Nephron progenitor cell (in vitro differentiated cells): ENCODE measurements around the gene DHRS4.
"Not testable (repeated sequence)": the region's sequence is repeated elsewhere in the genome, so short reads cannot be mapped to it uniquely, and the experiment has no call there.

Source experiments
- DNase-seq: peaks from one replicate; pipeline ENCODE4 v3.0.0; 2021
- H3K27ac Mint-ChIP-seq: 2 replicates; pipeline ENCODE4 v1.8.0; 2021; ENCODE audit warnings: mild to moderate bottlenecking, moderate library complexity, mixed read lengths
- H3K27me3 Mint-ChIP-seq: 2 replicates; pipeline ENCODE4 v1.8.0; 2021; ENCODE audit warnings: mild to moderate bottlenecking, low read depth, mixed read lengths; ENCODE audit not compliant: poor library complexity
- H3K36me3 Mint-ChIP-seq: 2 replicates; pipeline ENCODE4 v1.8.0; 2021; ENCODE audit warnings: low read depth, mixed read lengths
- H3K4me1 Mint-ChIP-seq: 2 replicates; pipeline ENCODE4 v1.8.0; 2021; ENCODE audit warnings: mixed read lengths
- H3K4me3 Mint-ChIP-seq: 2 replicates; pipeline ENCODE4 v1.8.0; 2021; ENCODE audit warnings: mild to moderate bottlenecking, moderate library complexity, mixed read lengths
- H3K9me3 Mint-ChIP-seq: 2 replicates; pipeline ENCODE4 v1.8.0; 2021; ENCODE audit warnings: mild to moderate bottlenecking, moderate library complexity, mixed read lengths
- TF ChIP-seq, protein P1 (sequence below): fragments of 200-600 bp; sonication (generic); IDR thresholded peaks from 2 replicates; pipeline ENCODE4 v1.5.0; 2021; ENCODE audit warnings: antibody characterized with exemption

Gene DHRS4

DNA sequence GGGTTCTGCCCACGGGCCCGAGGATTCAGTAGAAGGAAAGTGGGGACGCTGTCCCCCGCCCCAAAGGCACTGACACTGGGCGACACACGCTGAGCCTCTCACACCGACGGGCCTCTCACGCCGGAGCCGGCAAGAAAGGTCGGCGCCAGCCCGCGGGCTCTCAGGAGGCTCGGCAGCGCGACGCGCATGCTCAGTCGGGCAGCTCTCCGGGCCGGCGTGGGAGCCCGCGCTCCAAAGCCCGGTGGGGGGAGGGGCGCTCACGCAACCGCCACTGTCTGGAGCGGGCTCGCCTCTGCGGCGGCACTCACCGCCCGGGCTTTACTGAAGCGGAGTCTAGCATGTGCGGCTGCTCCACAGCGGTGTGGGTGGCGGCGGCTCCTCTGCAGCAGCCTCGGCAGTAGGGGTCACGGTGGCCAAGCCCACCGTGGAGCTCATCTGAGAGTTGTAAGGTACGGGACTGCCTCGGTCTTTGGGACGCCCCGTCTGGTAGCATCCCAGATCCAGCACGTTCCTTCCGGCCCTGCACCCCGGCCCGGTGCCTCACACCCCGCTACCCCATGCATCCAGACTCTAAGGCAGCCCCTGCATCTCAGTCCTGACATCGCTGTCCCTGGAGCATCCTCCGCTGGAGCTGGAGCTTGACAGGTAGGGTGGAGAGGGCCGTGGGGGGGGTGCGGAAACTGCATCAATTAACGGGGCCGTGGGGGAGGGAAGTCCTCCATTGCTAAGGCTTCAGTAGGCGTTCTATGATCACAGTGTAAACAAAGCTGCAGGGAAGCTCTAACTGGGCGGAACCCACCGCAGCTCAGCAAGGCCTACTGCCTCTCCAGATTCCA lies 53.5 kb downstream of the DHRS4 start:
- not testable (repeated sequence) for H3K36me3 Mint-ChIP-seq, H3K9me3 Mint-ChIP-seq, H3K27me3 Mint-ChIP-seq, H3K27ac Mint-ChIP-seq
- Mint-ChIP-seq H3K4me1 (peaks cover 22% of the 10 kb centered on the region), H3K4me3 (peak overlapping the region; percentile 40)
- DNase-seq = peak; percentile 76

GRCh38 chr14:24011051-24011450 lies 57.5 kb downstream of the DHRS4 start:
- H3K27ac Mint-ChIP-seq = no peak overlapping the region
- peaks cover 22% of the 10 kb centered on the region for H3K4me1 Mint-ChIP-seq

GRCh38 chr14:24012726-24013273 lies 59.2 kb downstream of the DHRS4 start:
- not testable (repeated sequence) for H3K4me3 Mint-ChIP-seq, DNase-seq, H3K36me3 Mint-ChIP-seq, H3K27ac Mint-ChIP-seq
- H3K9me3 Mint-ChIP-seq = peaks cover 37% of the 10 kb centered on the region
- peaks cover 22% of the 10 kb centered on the region for H3K4me1 Mint-ChIP-seq
- peaks cover 21% of the 10 kb centered on the region for H3K27me3 Mint-ChIP-seq

More at GRCh38 chr14:24011051-24011450, 57.5 kb downstream of the DHRS4 start:
- peaks cover 10% of the 10 kb centered on the region for H3K36me3 Mint-ChIP-seq
- peaks cover 8% of the 10 kb centered on the region for H3K27me3 Mint-ChIP-seq
- TF ChIP-seq, protein P1, sequence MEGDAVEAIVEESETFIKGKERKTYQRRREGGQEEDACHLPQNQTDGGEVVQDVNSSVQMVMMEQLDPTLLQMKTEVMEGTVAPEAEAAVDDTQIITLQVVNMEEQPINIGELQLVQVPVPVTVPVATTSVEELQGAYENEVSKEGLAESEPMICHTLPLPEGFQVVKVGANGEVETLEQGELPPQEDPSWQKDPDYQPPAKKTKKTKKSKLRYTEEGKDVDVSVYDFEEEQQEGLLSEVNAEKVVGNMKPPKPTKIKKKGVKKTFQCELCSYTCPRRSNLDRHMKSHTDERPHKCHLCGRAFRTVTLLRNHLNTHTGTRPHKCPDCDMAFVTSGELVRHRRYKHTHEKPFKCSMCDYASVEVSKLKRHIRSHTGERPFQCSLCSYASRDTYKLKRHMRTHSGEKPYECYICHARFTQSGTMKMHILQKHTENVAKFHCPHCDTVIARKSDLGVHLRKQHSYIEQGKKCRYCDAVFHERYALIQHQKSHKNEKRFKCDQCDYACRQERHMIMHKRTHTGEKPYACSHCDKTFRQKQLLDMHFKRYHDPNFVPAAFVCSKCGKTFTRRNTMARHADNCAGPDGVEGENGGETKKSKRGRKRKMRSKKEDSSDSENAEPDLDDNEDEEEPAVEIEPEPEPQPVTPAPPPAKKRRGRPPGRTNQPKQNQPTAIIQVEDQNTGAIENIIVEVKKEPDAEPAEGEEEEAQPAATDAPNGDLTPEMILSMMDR = no peak
- peak overlapping the region; percentile 4 for H3K4me3 Mint-ChIP-seq
- no peak for DNase-seq
- peaks cover 22% of the 10 kb centered on the region for H3K9me3 Mint-ChIP-seq

- no peak overlapping the region for H3K27ac Mint-ChIP-seq
- peak; percentile 44 for DNase-seq
- TF ChIP-seq, protein P1 = peak; percentile 83
- peaks cover 36% of the 10 kb centered on the region for H3K9me3 Mint-ChIP-seq
- H3K27me3 Mint-ChIP-seq = peaks cover 17% of the 10 kb centered on the region
- no peaks in the 10 kb centered on the region for H3K36me3 Mint-ChIP-seq
- H3K4me1 Mint-ChIP-seq = peaks cover 22% of the 10 kb centered on the region
- no peak overlapping the region for H3K4me3 Mint-ChIP-seq
These were observed 60.3 kb downstream of the DHRS4 start for GRCh38 chr14:24013654-24014514.

DNA sequence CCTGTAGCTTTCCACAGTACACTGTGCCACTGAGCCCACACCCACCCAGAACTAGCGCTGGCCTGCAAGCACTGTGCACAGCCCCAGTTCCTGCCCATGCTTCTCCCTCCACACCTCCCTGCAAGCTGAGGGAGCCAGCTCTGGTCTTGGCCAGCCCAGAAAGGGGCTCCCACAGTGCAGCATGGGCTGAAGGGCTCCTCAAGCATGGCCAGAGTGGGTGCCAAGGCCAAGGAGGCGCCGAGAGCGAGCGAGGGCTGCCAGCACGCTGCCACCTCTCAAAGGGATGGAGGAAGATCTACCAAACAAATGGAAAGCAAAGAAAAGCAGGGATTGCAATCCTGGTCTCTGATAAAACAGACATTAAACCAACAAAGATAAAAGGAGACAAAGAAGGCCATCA lies 62.2 kb downstream of the DHRS4 start:
- Mint-ChIP-seq H3K27me3 (peaks cover 13% of the 10 kb centered on the region), H3K9me3 (peaks cover 49% of the 10 kb centered on the region)
- not testable (repeated sequence) for H3K4me1 Mint-ChIP-seq, H3K4me3 Mint-ChIP-seq, DNase-seq, H3K27ac Mint-ChIP-seq, H3K36me3 Mint-ChIP-seq
